HepG2 (cell line): ENCODE data around the gene CCL23. TPM values are rescaled to one million over a fixed set of nuclear protein-coding genes. Genes with fewer than 3 reads are reported as not detected.

Experiments used
- ATAC-seq: fragments of 200-7000 bp; cut with Tn5 transposase; 3 replicates; pipeline ENCODE4 v1.9.1; 2020; ENCODE audit warnings: mild to moderate bottlenecking, moderate library complexity
- BruUV-seq: library from RNA; stranded (reverse); fragments of 400-500 nt; replicated peaks from 2 replicates; lab custom pipeline; 2021; lab: Mats Ljungman, UMichigan
- CTCF ChIA-PET: fragments of 300-600 bp; formaldehyde crosslinking; extraction: SDS; loops from one replicate; lab custom pipeline; 2021; ENCODE audit warnings: low total read pairs, inconsistent platforms, low intra/inter-chr PET ratio; lab: Yijun Ruan, JAX
- POLR2A ChIA-PET: fragments of 350-600 bp; sonication (Branson Sonifier 250); formaldehyde crosslinking; loops from one replicate; lab custom pipeline; 2020; ENCODE audit warnings: antibody characterized with exemption, inconsistent platforms; lab: Yijun Ruan, JAX
- DNase-seq: peaks from one replicate; pipeline ENCODE4 v3.0.0-alpha.2; 2015; ENCODE audit warnings: low spot score
- FAIRE-seq: peaks from 3 replicates; lab custom pipeline; 2011; peaks lifted over from hg19 to GRCh38; lab: Jason Lieb, UNC
- H2AFZ ChIP-seq: one replicate; pipeline ENCODE4 v1.6.1; 2011; ENCODE audit warnings: low read length, inconsistent platforms
- H3K27ac ChIP-seq: fragments of 300-600 bp; 3 replicates; pipeline ENCODE4 v1.8.0; 2011; ENCODE audit warnings: mixed run types, mild to moderate bottlenecking, mixed read lengths, low read length, inconsistent platforms; ENCODE audit not compliant: insufficient read depth; ENCODE audit errors: extremely low read length
- H3K27me3 ChIP-seq, 2 experiments: fragments of 200-600 bp in 1 of 2; 2 replicates in 1 of 2; 3 replicates in 1 of 2; pipeline versions ENCODE4 v1.6.0 to v1.8.0; 2011; ENCODE audit warnings: low read length in 2 of 2, mild to moderate bottlenecking in 2 of 2, moderate library complexity in 2 of 2, inconsistent platforms in 1 of 2; ENCODE audit not compliant: insufficient read depth in 2 of 2, control insufficient read depth in 1 of 2
- H3K36me3 ChIP-seq, 2 experiments: fragments of 200-600 bp in 1 of 2; replicated peaks in 1 of 2; 2 replicates in 1 of 2; 3 replicates in 1 of 2; pipeline versions ENCODE4 v1.5.1 to v1.8.0; 2011; ENCODE audit warnings: low read length in 2 of 2, inconsistent platforms in 1 of 2; ENCODE audit not compliant: insufficient read depth in 2 of 2, control insufficient read depth in 1 of 2
- H3K4me1 ChIP-seq: 2 replicates; pipeline ENCODE4 v1.5.1; 2012; ENCODE audit warnings: low read length, inconsistent platforms; ENCODE audit not compliant: insufficient read depth
- H3K4me2 ChIP-seq: 2 replicates; pipeline ENCODE4 v1.6.0; 2011; ENCODE audit warnings: low read depth, low read length, inconsistent platforms
- H3K4me3 ChIP-seq, 3 experiments: fragments of 200-600 bp in 1 of 3; sonication (generic), shearing (Covaris generic) in 1 of 3; replicated peaks in 1 of 3; 2 replicates each; pipeline ENCODE4 v1.5.1; 2011 to 2016; ENCODE audit warnings: low read length in 3 of 3, inconsistent platforms in 2 of 3, low read depth in 2 of 3, mild to moderate bottlenecking in 2 of 3, control low read depth in 1 of 3, mixed read lengths in 1 of 3; ENCODE audit not compliant: insufficient read depth in 1 of 3
- H3K79me2 ChIP-seq: one replicate; pipeline ENCODE4 v1.6.1; 2011; ENCODE audit warnings: low read length, inconsistent platforms; ENCODE audit not compliant: insufficient read depth
- H3K9ac ChIP-seq: 2 replicates; pipeline ENCODE4 v1.6.0; 2011; ENCODE audit warnings: mild to moderate bottlenecking, low read depth, low read length, inconsistent platforms; ENCODE audit not compliant: insufficient read depth
- H3K9me3 ChIP-seq: 2 replicates; pipeline ENCODE4 v1.5.1; 2012; ENCODE audit warnings: mild to moderate bottlenecking, low read length
- H4K20me1 ChIP-seq: 2 replicates; pipeline ENCODE4 v1.6.0; 2011; ENCODE audit warnings: inconsistent platforms, mild to moderate bottlenecking, low read length, moderate library complexity; ENCODE audit not compliant: insufficient read depth
- AKNA ChIP-seq: sonication (generic); formaldehyde crosslinking; IDR thresholded peaks from 2 replicates; pipeline ENCODE4 v1.4.0; 2020; ENCODE audit warnings: missing genetic modification reagents, borderline replicate concordance
- DDIT3 ChIP-seq: sonication (generic); formaldehyde crosslinking; IDR thresholded peaks from 2 replicates; pipeline ENCODE4 v1.4.0; 2020; ENCODE audit warnings: mild to moderate bottlenecking, missing genetic modification reagents
- DMAP1 ChIP-seq: IDR thresholded peaks from 2 replicates; pipeline ENCODE4 v1.6.1; 2016
- GABPA ChIP-seq, 2 experiments: IDR thresholded peaks; 2 replicates each; pipeline ENCODE4 v1.6.1; 2011 to 2016; ENCODE audit warnings: low read depth in 2 of 2, low read length in 1 of 2, missing biosample characterization in 1 of 2, missing genetic modification characterization in 1 of 2
- GLI4 ChIP-seq: sonication (generic); formaldehyde crosslinking; IDR thresholded peaks from 2 replicates; pipeline ENCODE4 v1.5.1; 2020; ENCODE audit warnings: missing genetic modification reagents, mild to moderate bottlenecking, moderate library complexity, borderline replicate concordance
- HHEX ChIP-seq: IDR thresholded peaks from 2 replicates; pipeline ENCODE4 v1.6.1; 2016; ENCODE audit warnings: control low read depth
- KLF16 ChIP-seq, 2 experiments: sonication (generic) in 1 of 2; formaldehyde crosslinking in 1 of 2; IDR thresholded peaks; 2 replicates each; pipeline versions ENCODE4 v1.6.1 to v1.8.0; 2016 to 2023; ENCODE audit warnings: missing genetic modification reagents in 2 of 2, missing compliant biosample characterization in 1 of 2
- SALL1 ChIP-seq: sonication (generic); formaldehyde crosslinking; IDR thresholded peaks from 2 replicates; pipeline ENCODE4 v1.8.0; 2022; ENCODE audit warnings: mild to moderate bottlenecking, missing genetic modification reagents
- XRCC5 ChIP-seq: fragments of 200-400 bp; formaldehyde crosslinking; optimal IDR thresholded peaks from 2 replicates; pipeline ENCODE3; 2017; ENCODE audit warnings: mild to moderate bottlenecking, low read length
- ZBTB21 ChIP-seq: sonication (generic); formaldehyde crosslinking; IDR thresholded peaks from 2 replicates; pipeline ENCODE4 v1.4.0; 2020; ENCODE audit warnings: missing genetic modification reagents
- ZBTB38 ChIP-seq: sonication (generic); formaldehyde crosslinking; IDR thresholded peaks from 2 replicates; pipeline ENCODE4 v1.5.1; 2020; ENCODE audit warnings: mild to moderate bottlenecking, missing genetic modification reagents
- ZFP37 ChIP-seq: sonication (generic); formaldehyde crosslinking; IDR thresholded peaks from 2 replicates; pipeline ENCODE4 v1.4.0; 2020; ENCODE audit warnings: missing genetic modification reagents, borderline replicate concordance
- ZNF605 ChIP-seq: sonication (generic); formaldehyde crosslinking; IDR thresholded peaks from 2 replicates; pipeline ENCODE4 v1.8.0; 2022; ENCODE audit warnings: mild to moderate bottlenecking, missing genetic modification reagents
- ZNF768 ChIP-seq: sonication (generic); formaldehyde crosslinking; IDR thresholded peaks from 2 replicates; pipeline ENCODE4 v1.4.0; 2020; ENCODE audit warnings: missing genetic modification reagents
- WGBS: methylation state at CpG from one replicate; pipeline ENCODE4 v1.1.6; 2017; ENCODE audit warnings: low lambda C conversion rate; 5-methylcytosine and 5-hydroxymethylcytosine counted together
- in situ Hi-C: cut with HindIII; loops from 2 replicates; pipeline ENCODE4 v1.10.0; 2017; ENCODE audit warnings: low pct_unique_long_range_greater_than_20kb; ENCODE audit not compliant: extremely low pct_ligation_motif_present
- intact Hi-C: fragments of 100-400 bp; cut with micrococcal nuclease; formaldehyde crosslinking; loops from one replicate; pipeline ENCODE4 v1.10.0; 2022; ENCODE audit not compliant: unreplicated experiment
- polyA plus RNA-seq, 8 experiments: library from polyadenylated mRNA; depleted of rRNA in 3 of 8; stranded (reverse) in 7 of 8; unstranded in 1 of 8; fragments of >200 nt; fragmentation: Illumina TruSeq in 4 of 8; extraction: Trizol in 4 of 8; gene quantifications; 2 replicates each; pipeline versions ENCODE4 v1.2.1 to v1.2.3, GENCODE V29; 2011 to 2016; ENCODE audit warnings: low read depth in 4 of 8, missing spikeins in 1 of 8, mixed read lengths in 1 of 8; ENCODE audit not compliant: insufficient read depth in 1 of 8
- total RNA-seq, 5 experiments: library from RNA; depleted of rRNA; stranded (reverse); fragments of >200 nt; fragmentation: Illumina TruSeq; extraction: Trizol; gene quantifications; 2 replicates each; pipeline ENCODE4 v1.2.3, GENCODE V29; 2016; ENCODE audit warnings: low read depth in 1 of 5
- TF ChIP-seq, protein P1 (sequence below): sonication (generic); formaldehyde crosslinking; IDR thresholded peaks from 2 replicates; pipeline ENCODE4 v1.4.0; 2020; ENCODE audit warnings: mild to moderate bottlenecking, low read depth, missing genetic modification reagents
- TF ChIP-seq, protein P2 (sequence below): sonication (generic); formaldehyde crosslinking; conservative IDR thresholded peaks from 2 replicates; pipeline ENCODE4 v1.4.0; 2020; ENCODE audit warnings: missing genetic modification reagents

Gene CCL23
- total and polyA plus RNA-seq, 2 of the 13 experiments (the other 11 are each of a cell fraction or from before 2014, with no cell fraction given) = not detected

- DNase-seq (peak; percentile 99), FAIRE-seq (no peak), ATAC-seq (peak; percentile 90)
- ChIA-PET POLR2A (interaction anchor here (0.8 to 5.9 kb wide), 15 partner anchors 8 to 173 kb away, joined by 3 to 197 read pairs (median 6); partner anchors contain the start of genes CCL15, CCL16 and TAF15), CTCF (no interaction called here)
- BruUV-seq = TSS peak; percentile 64
- peak overlapping the region; percentile 85 for H3K27ac ChIP-seq
- peak overlapping the region in 1 of 3 experiments; percentile 47; a peak in 1 of 6 replicates for H3K4me3 ChIP-seq
- H2AFZ ChIP-seq = no peak overlapping the region
- H3K79me2 ChIP-seq = no peaks in the 10 kb centered on the region
- H3K27me3 ChIP-seq = no peaks in the 10 kb centered on the region
- no peaks in the 10 kb centered on the region for H3K9me3 ChIP-seq
- peak overlapping the region; percentile 51 for H3K9ac ChIP-seq
- intact Hi-C loops (loop anchor here (1.0 kb wide), 2 partner anchors 8 to 28 kb away; partner anchors contain the start of genes CCL15 and CCL16), in situ Hi-C loops (loop anchor here (5.0 to 25.0 kb wide), 4 partner anchors 34 to 514 kb away; partner anchors contain the start of gene ZNHIT3)
- WGBS = 3% methylated on average over 10 of the region's 10 CpGs
- peak overlapping the region; percentile 71 for H3K4me2 ChIP-seq
- H3K36me3 ChIP-seq = no peaks in the 10 kb centered on the region
- H4K20me1 ChIP-seq = no peaks in the 10 kb centered on the region
- H3K4me1 ChIP-seq = peaks cover 100% of the 10 kb centered on the region
- no peak for TF ChIP-seq ZFP37 (CRISPR knock-in tag)
- no peak for TF ChIP-seq AKNA (CRISPR knock-in tag)
- no peak for TF ChIP-seq ZBTB21 (CRISPR knock-in tag)
- peak; percentile 100 for TF ChIP-seq SALL1 (CRISPR knock-in tag)
- TF ChIP-seq, protein P1, sequence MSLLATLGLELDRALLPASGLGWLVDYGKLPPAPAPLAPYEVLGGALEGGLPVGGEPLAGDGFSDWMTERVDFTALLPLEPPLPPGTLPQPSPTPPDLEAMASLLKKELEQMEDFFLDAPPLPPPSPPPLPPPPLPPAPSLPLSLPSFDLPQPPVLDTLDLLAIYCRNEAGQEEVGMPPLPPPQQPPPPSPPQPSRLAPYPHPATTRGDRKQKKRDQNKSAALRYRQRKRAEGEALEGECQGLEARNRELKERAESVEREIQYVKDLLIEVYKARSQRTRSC (CRISPR knock-in tag) = no peak
- TF ChIP-seq ZNF768 (CRISPR knock-in tag) = no peak
- no peak; the same call in 1 of the 2 replicates for TF ChIP-seq DMAP1 (CRISPR knock-in tag)
- peak; percentile 84 for TF ChIP-seq XRCC5
- peak; percentile 37; the same call in 1 of the 2 replicates for TF ChIP-seq ZBTB38 (CRISPR knock-in tag)
- TF ChIP-seq HHEX (CRISPR knock-in tag) = peak; percentile 87
- TF ChIP-seq ZNF605 (CRISPR knock-in tag) = peak; percentile 66
- TF ChIP-seq GABPA (IDR thresholded peaks at IDR 0.05; ENCODE audit: low read depth, low read length) = no peak
- TF ChIP-seq GABPA (CRISPR knock-in tag; IDR thresholded peaks at IDR 0.05; ENCODE audit: low read depth) = peak; percentile 66; the same call in 1 of the 2 replicates
- TF ChIP-seq GLI4 = no peak
- TF ChIP-seq, protein P2, sequence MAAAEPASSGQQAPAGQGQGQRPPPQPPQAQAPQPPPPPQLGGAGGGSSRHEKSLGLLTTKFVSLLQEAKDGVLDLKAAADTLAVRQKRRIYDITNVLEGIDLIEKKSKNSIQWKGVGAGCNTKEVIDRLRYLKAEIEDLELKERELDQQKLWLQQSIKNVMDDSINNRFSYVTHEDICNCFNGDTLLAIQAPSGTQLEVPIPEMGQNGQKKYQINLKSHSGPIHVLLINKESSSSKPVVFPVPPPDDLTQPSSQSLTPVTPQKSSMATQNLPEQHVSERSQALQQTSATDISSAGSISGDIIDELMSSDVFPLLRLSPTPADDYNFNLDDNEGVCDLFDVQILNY = no peak
- no peak for TF ChIP-seq DDIT3 (CRISPR knock-in tag)
- peak in 1 of 2 experiments; percentile 92; a peak in 2 of 4 replicates for TF ChIP-seq KLF16 (CRISPR knock-in tag; IDR thresholded peaks at IDR 0.05)
These were observed 44.2 kb downstream of the CCL23 start for GRCh38 chr17:35973333-35974260.
